DND-41 (cell line): ENCODE results near the gene DCLK1.

ENCODE experiments used
- ATAC-seq: fragments of 200-7000 bp; cut with Tn5 transposase; 3 replicates; pipeline ENCODE4 v1.9.1; 2021; ENCODE audit warnings: low read depth; ENCODE audit not compliant: insufficient read depth
- DNase-seq: peaks from one replicate; pipeline ENCODE4 v3.0.0-alpha.2; 2020
- H2AFZ ChIP-seq: 2 replicates; pipeline ENCODE4 v1.6.0; 2012; ENCODE audit warnings: low read depth, low read length
- H3K27ac ChIP-seq: 2 replicates; pipeline ENCODE4 v1.5.1; 2012; ENCODE audit warnings: low read length, inconsistent platforms
- H3K27me3 ChIP-seq: fragments of 200-600 bp; sonication (generic); 2 replicates; pipeline ENCODE4 v1.6.0; 2012; ENCODE audit warnings: low read length, mild to moderate bottlenecking, inconsistent platforms; ENCODE audit not compliant: insufficient read depth, poor library complexity
- H3K36me3 ChIP-seq: 2 replicates; pipeline ENCODE4 v1.5.1; 2012; ENCODE audit warnings: low read length, inconsistent platforms; ENCODE audit not compliant: insufficient read depth
- H3K4me1 ChIP-seq: 2 replicates; pipeline ENCODE4 v1.5.1; 2012; ENCODE audit warnings: mild to moderate bottlenecking, low read length; ENCODE audit not compliant: insufficient read depth
- H3K4me2 ChIP-seq: 2 replicates; pipeline ENCODE4 v1.6.0; 2012; ENCODE audit warnings: mild to moderate bottlenecking, moderate library complexity, low read length, inconsistent platforms; ENCODE audit not compliant: insufficient read depth
- H3K4me3 ChIP-seq, 2 experiments: fragments of 200-600 bp in 1 of 2; shearing (Covaris generic) in 1 of 2; 2 replicates each; pipeline ENCODE4 v1.5.1; 2012 to 2016; ENCODE audit warnings: inconsistent platforms in 2 of 2, low read length in 2 of 2, mild to moderate bottlenecking in 2 of 2, low read depth in 1 of 2, moderate library complexity in 1 of 2
- H3K79me2 ChIP-seq: 2 replicates; pipeline ENCODE4 v1.6.0; 2012; ENCODE audit warnings: low read length, inconsistent platforms; ENCODE audit not compliant: insufficient read depth
- H3K9ac ChIP-seq: 2 replicates; pipeline ENCODE4 v1.6.0; 2012; ENCODE audit warnings: low read depth, mild to moderate bottlenecking, inconsistent platforms, low read length, moderate library complexity
- H3K9me3 ChIP-seq: 2 replicates; pipeline ENCODE4 v1.5.1; 2012; ENCODE audit warnings: low read length, moderate library complexity, mild to moderate bottlenecking, inconsistent platforms; ENCODE audit not compliant: insufficient read depth, severe bottlenecking
- H4K20me1 ChIP-seq: 2 replicates; pipeline ENCODE4 v1.6.0; 2012; ENCODE audit warnings: low read length; ENCODE audit not compliant: insufficient read depth
- EZH2 ChIP-seq: IDR thresholded peaks from 3 replicates; pipeline ENCODE4 v1.6.1; 2012; ENCODE audit warnings: borderline replicate concordance, low read depth, mild to moderate bottlenecking, moderate library complexity, low read length, inconsistent platforms; ENCODE audit not compliant: severe bottlenecking
- TF ChIP-seq, protein P1 (sequence below): IDR thresholded peaks from 2 replicates; pipeline ENCODE4 v1.5.1; 2012; ENCODE audit warnings: borderline replicate concordance, low read length, moderate library complexity, mild to moderate bottlenecking; ENCODE audit not compliant: poor library complexity, severe bottlenecking; ENCODE audit errors: extremely low read depth

The DCLK1 gene

DNA sequence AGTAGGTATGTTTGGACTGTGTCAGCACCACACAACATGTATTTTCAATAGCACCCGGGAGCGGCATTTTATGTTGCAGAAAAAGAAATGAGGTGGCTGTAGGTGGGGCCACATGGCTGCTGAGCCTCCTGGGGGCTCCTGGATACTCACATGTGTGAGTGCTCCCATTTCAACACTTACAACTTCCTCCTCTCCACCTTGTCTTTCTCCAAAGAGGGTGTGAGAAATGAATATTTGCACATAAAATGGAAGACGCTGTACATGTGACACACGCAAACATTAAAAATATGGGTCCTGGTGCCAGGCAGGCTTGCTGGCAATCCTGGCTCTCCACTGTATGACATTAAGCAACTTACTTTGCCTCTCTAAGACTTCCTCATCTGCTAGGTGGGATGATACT, 222.1 kb downstream of the DCLK1 start:
- H3K4me2 ChIP-seq = no peak overlapping the region
- no peak overlapping the region for H3K27ac ChIP-seq
- ATAC-seq = no peak
- H3K36me3 ChIP-seq = no peaks in the 10 kb centered on the region
- no peak overlapping the region for H3K4me3 ChIP-seq
- no peaks in the 10 kb centered on the region for H4K20me1 ChIP-seq
- H3K9ac ChIP-seq = no peak overlapping the region
- H3K4me1 ChIP-seq = no peaks in the 10 kb centered on the region
- TF ChIP-seq, protein P1, sequence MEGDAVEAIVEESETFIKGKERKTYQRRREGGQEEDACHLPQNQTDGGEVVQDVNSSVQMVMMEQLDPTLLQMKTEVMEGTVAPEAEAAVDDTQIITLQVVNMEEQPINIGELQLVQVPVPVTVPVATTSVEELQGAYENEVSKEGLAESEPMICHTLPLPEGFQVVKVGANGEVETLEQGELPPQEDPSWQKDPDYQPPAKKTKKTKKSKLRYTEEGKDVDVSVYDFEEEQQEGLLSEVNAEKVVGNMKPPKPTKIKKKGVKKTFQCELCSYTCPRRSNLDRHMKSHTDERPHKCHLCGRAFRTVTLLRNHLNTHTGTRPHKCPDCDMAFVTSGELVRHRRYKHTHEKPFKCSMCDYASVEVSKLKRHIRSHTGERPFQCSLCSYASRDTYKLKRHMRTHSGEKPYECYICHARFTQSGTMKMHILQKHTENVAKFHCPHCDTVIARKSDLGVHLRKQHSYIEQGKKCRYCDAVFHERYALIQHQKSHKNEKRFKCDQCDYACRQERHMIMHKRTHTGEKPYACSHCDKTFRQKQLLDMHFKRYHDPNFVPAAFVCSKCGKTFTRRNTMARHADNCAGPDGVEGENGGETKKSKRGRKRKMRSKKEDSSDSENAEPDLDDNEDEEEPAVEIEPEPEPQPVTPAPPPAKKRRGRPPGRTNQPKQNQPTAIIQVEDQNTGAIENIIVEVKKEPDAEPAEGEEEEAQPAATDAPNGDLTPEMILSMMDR = no peak
- no peak for TF ChIP-seq EZH2
- no peaks in the 10 kb centered on the region for H3K27me3 ChIP-seq
- no peak for DNase-seq
- no peaks in the 10 kb centered on the region for H3K79me2 ChIP-seq
- no peaks in the 10 kb centered on the region for H3K9me3 ChIP-seq
- no peak overlapping the region for H2AFZ ChIP-seq

DNA sequence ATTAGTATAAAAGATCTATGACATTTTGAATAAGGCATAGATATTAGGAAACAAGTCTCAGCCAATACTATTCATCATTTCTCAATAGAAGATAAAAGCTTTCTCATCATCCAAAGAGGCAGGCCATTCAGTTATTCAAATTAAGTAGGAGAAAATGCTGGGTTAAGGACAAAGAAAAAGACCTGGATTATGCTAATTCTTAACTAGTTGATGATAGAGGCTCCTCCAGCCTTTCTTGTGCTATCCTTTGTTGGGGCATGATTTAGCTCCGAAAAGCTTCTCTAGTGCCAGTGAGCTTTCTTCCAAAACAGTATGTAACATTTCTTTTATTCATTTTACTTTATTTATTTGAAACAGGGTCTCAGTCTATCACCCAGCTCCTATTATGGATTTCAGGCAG, 223.0 kb downstream of the DCLK1 start:
- DNase-seq = no peak

DNA sequence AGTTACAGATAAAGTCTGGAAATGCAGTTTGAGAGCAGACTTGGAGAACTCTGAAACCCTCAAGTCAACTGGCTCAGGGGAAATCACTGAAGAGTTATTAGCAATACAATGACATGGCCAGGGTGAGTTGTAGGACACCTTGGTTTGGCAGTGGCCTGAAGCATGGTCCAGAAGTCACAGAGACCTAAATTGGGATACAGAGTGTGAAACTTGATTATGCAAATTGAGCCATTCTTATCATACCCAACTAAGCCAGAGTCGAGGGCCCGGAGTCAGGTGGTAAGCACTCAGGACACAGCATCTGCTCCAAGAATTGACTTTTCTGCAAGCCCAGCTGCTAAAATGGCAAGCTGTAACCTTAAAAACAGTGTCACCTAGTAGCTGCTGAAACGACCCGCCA, 224.5 kb downstream of the DCLK1 start:
- ATAC-seq = no peak
- DNase-seq = no peak
- H3K79me2 ChIP-seq = no peaks in the 10 kb centered on the region
- H3K9ac ChIP-seq = no peak overlapping the region
- no peaks in the 10 kb centered on the region for H3K27me3 ChIP-seq
- H3K36me3 ChIP-seq = no peaks in the 10 kb centered on the region
- no peak overlapping the region for H3K27ac ChIP-seq
- no peaks in the 10 kb centered on the region for H3K9me3 ChIP-seq
- H2AFZ ChIP-seq = no peak overlapping the region
- H4K20me1 ChIP-seq = no peaks in the 10 kb centered on the region
- no peaks in the 10 kb centered on the region for H3K4me1 ChIP-seq
- H3K4me2 ChIP-seq = no peak overlapping the region
- no peak for TF ChIP-seq EZH2
- TF ChIP-seq, protein P1 = no peak
- no peak overlapping the region for H3K4me3 ChIP-seq

More for the DNA sequence above, 223.0 kb downstream of the DCLK1 start:
- no peak overlapping the region for H3K4me3 ChIP-seq
- H3K9me3 ChIP-seq = no peaks in the 10 kb centered on the region
- no peak for TF ChIP-seq EZH2
- TF ChIP-seq, protein P1 = no peak
- H3K27ac ChIP-seq = no peak overlapping the region
- no peak overlapping the region for H3K9ac ChIP-seq
- H3K4me1 ChIP-seq = no peaks in the 10 kb centered on the region
- no peak overlapping the region for H3K4me2 ChIP-seq
- no peaks in the 10 kb centered on the region for H3K79me2 ChIP-seq
- no peaks in the 10 kb centered on the region for H3K36me3 ChIP-seq
- no peak overlapping the region for H2AFZ ChIP-seq
- H3K27me3 ChIP-seq = no peaks in the 10 kb centered on the region
- no peak for ATAC-seq
- no peaks in the 10 kb centered on the region for H4K20me1 ChIP-seq

DNA sequence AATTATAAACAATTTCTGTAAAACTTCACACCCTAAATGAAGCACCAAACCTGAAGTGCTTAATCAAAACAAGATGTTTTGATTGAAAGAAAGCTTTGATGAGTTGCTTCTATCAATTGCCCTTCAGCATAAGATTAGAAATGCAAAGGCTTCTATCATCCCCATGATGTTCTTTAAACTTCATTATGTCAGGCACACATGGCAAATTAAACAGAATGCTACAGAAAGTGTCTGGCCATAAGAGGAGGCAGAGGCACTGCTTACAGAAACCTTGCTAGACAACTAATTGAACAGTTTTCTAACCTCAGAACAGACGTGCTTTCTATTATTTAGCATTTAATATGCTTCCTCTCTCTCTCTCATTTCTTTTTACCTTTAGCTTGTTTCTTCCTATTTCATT, 228.1 kb downstream of the DCLK1 start:
- Histone ChIP-seq H3K4me2 (no peak overlapping the region), H3K79me2 (no peaks in the 10 kb centered on the region), H3K27me3 (no peaks in the 10 kb centered on the region), H3K9me3 (no peaks in the 10 kb centered on the region), H3K4me1 (no peaks in the 10 kb centered on the region), H3K27ac (no peak overlapping the region), H3K36me3 (no peaks in the 10 kb centered on the region), H4K20me1 (no peaks in the 10 kb centered on the region), H3K9ac (no peak overlapping the region), H3K4me3 (no peak overlapping the region), H2AFZ (no peak overlapping the region)
- ATAC-seq (no peak), DNase-seq (no peak)
- TF ChIP-seq, protein P1 = no peak
- TF ChIP-seq EZH2 = no peak
